DND-41 (cell line): ENCODE measurements around the gene SLC12A7.

ENCODE experiments used
- EZH2 ChIP-seq: IDR thresholded peaks from 3 replicates; pipeline ENCODE4 v1.6.1; 2012; ENCODE audit warnings: borderline replicate concordance, low read depth, mild to moderate bottlenecking, moderate library complexity, low read length, inconsistent platforms; ENCODE audit not compliant: severe bottlenecking
- TF ChIP-seq, protein P1 (sequence below): IDR thresholded peaks from 2 replicates; pipeline ENCODE4 v1.5.1; 2012; ENCODE audit warnings: borderline replicate concordance, low read length, moderate library complexity, mild to moderate bottlenecking; ENCODE audit not compliant: poor library complexity, severe bottlenecking; ENCODE audit errors: extremely low read depth

DNA sequence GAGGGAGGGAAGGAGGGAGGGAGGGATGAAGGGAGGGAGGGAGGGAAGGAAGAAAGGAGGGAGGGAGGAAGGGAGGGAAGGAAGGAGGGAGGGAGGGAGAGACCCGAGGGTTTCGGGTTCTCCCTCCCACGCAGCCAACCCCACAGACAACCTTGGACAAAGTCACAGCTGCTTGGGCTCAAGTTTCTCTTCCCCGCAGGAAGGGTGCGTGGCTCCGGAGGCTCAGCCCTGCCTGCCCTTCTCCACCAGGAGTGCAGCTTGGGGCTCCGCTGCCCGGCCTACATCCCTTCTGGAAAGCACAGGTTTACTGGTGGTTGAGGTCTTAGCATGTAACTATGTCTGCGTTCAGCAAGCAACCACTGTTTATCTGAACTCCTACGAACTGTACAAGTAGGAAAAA, 15.0 kb downstream of the SLC12A7 start:
- TF ChIP-seq EZH2 = no peak
- TF ChIP-seq, protein P1, sequence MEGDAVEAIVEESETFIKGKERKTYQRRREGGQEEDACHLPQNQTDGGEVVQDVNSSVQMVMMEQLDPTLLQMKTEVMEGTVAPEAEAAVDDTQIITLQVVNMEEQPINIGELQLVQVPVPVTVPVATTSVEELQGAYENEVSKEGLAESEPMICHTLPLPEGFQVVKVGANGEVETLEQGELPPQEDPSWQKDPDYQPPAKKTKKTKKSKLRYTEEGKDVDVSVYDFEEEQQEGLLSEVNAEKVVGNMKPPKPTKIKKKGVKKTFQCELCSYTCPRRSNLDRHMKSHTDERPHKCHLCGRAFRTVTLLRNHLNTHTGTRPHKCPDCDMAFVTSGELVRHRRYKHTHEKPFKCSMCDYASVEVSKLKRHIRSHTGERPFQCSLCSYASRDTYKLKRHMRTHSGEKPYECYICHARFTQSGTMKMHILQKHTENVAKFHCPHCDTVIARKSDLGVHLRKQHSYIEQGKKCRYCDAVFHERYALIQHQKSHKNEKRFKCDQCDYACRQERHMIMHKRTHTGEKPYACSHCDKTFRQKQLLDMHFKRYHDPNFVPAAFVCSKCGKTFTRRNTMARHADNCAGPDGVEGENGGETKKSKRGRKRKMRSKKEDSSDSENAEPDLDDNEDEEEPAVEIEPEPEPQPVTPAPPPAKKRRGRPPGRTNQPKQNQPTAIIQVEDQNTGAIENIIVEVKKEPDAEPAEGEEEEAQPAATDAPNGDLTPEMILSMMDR = no peak
